Hepatocyte (in vitro differentiated cells): ENCODE results near the gene TMEM117. TPM values are rescaled to one million over a fixed set of nuclear protein-coding genes. Genes with fewer than 3 reads are reported as not detected.
"Not testable (repeated sequence)": the region's sequence is repeated elsewhere in the genome, so short reads cannot be mapped to it uniquely, and the experiment has no call there.

ENCODE experiments used
- DNase-seq: peaks from one replicate; pipeline ENCODE4 v3.0.0-alpha.2; 2016; ENCODE audit warnings: low spot score
- H2AFZ ChIP-seq: fragments of 200-600 bp; sonication (generic); 2 replicates; pipeline ENCODE4 v1.6.0; 2016; ENCODE audit warnings: antibody characterized with exemption, mild to moderate bottlenecking
- H3K27ac ChIP-seq: fragments of 200-600 bp; sonication (generic); 2 replicates; pipeline ENCODE4 v1.5.1; 2016; ENCODE audit warnings: mild to moderate bottlenecking
- H3K27me3 ChIP-seq: fragments of 200-600 bp; sonication (generic); 2 replicates; pipeline ENCODE4 v1.6.1; 2016
- H3K36me3 ChIP-seq: fragments of 200-600 bp; sonication (generic); replicated peaks from 2 replicates; pipeline ENCODE4 v1.5.1; 2016; ENCODE audit warnings: low read depth; ENCODE audit not compliant: insufficient read depth
- H3K4me1 ChIP-seq: fragments of 200-600 bp; sonication (generic); 2 replicates; pipeline ENCODE4 v1.5.1; 2016; ENCODE audit warnings: mild to moderate bottlenecking, moderate library complexity; ENCODE audit not compliant: insufficient read depth
- H3K4me2 ChIP-seq: fragments of 200-600 bp; sonication (generic); 2 replicates; pipeline ENCODE4 v1.6.0; 2016
- H3K4me3 ChIP-seq: fragments of 200-600 bp; sonication (generic); 2 replicates; pipeline ENCODE4 v1.5.1; 2016; ENCODE audit warnings: mild to moderate bottlenecking
- H3K79me2 ChIP-seq: fragments of 200-600 bp; sonication (generic); 2 replicates; pipeline ENCODE4 v1.6.0; 2017; ENCODE audit warnings: mild to moderate bottlenecking
- H3K9me2 ChIP-seq: fragments of 200-600 bp; sonication (generic); replicated peaks from 2 replicates; pipeline ENCODE4 v1.6.0; 2017; ENCODE audit warnings: mild to moderate bottlenecking; ENCODE audit not compliant: insufficient read depth
- H3K9me3 ChIP-seq: fragments of 200-600 bp; sonication (generic); 2 replicates; pipeline ENCODE4 v1.5.1; 2016; ENCODE audit warnings: low read depth, mild to moderate bottlenecking
- H4K20me1 ChIP-seq: fragments of 200-600 bp; sonication (generic); 2 replicates; pipeline ENCODE4 v1.6.0; 2016; ENCODE audit warnings: mild to moderate bottlenecking; ENCODE audit not compliant: insufficient read depth, poor library complexity, severe bottlenecking
- EZH2 ChIP-seq: fragments of 200-600 bp; sonication (generic); IDR thresholded peaks from 2 replicates; pipeline ENCODE4 v1.6.1; 2016; ENCODE audit warnings: antibody characterized with exemption, mild to moderate bottlenecking, borderline replicate concordance
- EZH2phosphoT487 ChIP-seq: fragments of 200-600 bp; sonication (generic); IDR thresholded peaks from one replicate; pipeline ENCODE4 v1.6.1; 2018; ENCODE audit warnings: antibody characterized with exemption, mild to moderate bottlenecking, low read depth, moderate library complexity; ENCODE audit not compliant: unreplicated experiment, severe bottlenecking
- WGBS: methylation state at CpG from one replicate; pipeline ENCODE4 v1.1.6; 2016; ENCODE audit warnings: low lambda C conversion rate; ENCODE audit errors: missing lambda C conversion rate; 5-methylcytosine and 5-hydroxymethylcytosine counted together
- polyA plus RNA-seq: library from polyadenylated mRNA; unstranded; fragments of >200 nt; fragmentation: Nextera tagmentation; extraction: Ambion mirVana; gene quantifications from 2 replicates; pipeline ENCODE4 v1.2.1, GENCODE V29; 2016
- total RNA-seq: library from RNA; depleted of rRNA; stranded (reverse); fragments of >200 nt; gene quantifications from 2 replicates; pipeline ENCODE4 v1.2.3, GENCODE V29; 2014
- TF ChIP-seq, protein P1 (sequence below): fragments of 200-600 bp; sonication (generic); IDR thresholded peaks from 2 replicates; pipeline ENCODE4 v1.5.1; 2016; ENCODE audit warnings: antibody characterized with exemption, mild to moderate bottlenecking; ENCODE audit not compliant: poor library complexity

Gene TMEM117
- total and polyA plus RNA-seq, 2 experiments from 2014 or later = 12.4 to 47.1 TPM

DNA sequence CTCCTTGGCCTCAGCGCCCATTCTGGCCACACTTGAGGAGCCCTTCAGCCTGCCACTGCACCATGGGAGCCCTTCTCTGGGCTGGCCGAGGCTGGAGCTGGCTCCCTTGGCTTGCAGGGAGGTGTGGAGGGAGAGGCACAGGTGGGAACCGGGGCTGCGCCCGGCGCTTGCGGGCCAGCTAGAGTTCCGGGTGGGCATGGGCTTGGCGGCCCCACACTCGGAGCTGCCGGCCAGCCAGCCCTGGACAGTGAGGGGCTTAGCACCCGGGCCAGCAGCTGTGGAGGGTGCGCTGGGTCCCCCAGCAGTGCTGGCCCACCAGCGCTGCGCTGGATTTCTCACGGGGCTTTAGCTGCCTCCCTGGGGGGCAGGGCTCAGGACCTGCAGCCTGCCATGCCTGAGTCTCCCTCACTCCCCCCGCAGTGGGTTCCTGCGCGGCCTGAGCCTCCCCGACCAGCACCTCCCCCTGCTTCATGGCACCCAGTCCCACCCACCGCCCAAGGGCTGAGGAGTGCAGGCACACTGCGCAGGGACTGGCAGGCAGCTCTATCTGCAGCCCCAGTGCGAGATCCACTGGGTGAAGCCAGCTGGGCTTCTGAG, 28.0 kb downstream of the TMEM117 start:
- 97% methylated on average over 21 of the region's 23 CpGs for WGBS
- H3K79me2 ChIP-seq = peaks cover 2% of the 10 kb centered on the region
- no peaks in the 10 kb centered on the region for H3K36me3 ChIP-seq
- H3K4me3 ChIP-seq = no peak overlapping the region
- no peak overlapping the region for H3K4me2 ChIP-seq
- H4K20me1 ChIP-seq = no peaks in the 10 kb centered on the region
- no peak for TF ChIP-seq EZH2
- TF ChIP-seq, protein P1, sequence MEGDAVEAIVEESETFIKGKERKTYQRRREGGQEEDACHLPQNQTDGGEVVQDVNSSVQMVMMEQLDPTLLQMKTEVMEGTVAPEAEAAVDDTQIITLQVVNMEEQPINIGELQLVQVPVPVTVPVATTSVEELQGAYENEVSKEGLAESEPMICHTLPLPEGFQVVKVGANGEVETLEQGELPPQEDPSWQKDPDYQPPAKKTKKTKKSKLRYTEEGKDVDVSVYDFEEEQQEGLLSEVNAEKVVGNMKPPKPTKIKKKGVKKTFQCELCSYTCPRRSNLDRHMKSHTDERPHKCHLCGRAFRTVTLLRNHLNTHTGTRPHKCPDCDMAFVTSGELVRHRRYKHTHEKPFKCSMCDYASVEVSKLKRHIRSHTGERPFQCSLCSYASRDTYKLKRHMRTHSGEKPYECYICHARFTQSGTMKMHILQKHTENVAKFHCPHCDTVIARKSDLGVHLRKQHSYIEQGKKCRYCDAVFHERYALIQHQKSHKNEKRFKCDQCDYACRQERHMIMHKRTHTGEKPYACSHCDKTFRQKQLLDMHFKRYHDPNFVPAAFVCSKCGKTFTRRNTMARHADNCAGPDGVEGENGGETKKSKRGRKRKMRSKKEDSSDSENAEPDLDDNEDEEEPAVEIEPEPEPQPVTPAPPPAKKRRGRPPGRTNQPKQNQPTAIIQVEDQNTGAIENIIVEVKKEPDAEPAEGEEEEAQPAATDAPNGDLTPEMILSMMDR = no peak
- TF ChIP-seq EZH2phosphoT487 = no peak
- H3K4me1 ChIP-seq = peaks cover 6% of the 10 kb centered on the region
- no peaks in the 10 kb centered on the region for H3K9me3 ChIP-seq
- DNase-seq = no peak
- no peaks in the 10 kb centered on the region for H3K9me2 ChIP-seq
- H3K27me3 ChIP-seq = no peaks in the 10 kb centered on the region
- no peak overlapping the region for H3K27ac ChIP-seq
- H2AFZ ChIP-seq = no peak overlapping the region

GRCh38 chr12:43864557-43864956, 28.7 kb downstream of the TMEM117 start:
- not testable (repeated sequence) for H3K79me2 ChIP-seq, H3K9me2 ChIP-seq, H3K27me3 ChIP-seq, H3K4me2 ChIP-seq, H3K36me3 ChIP-seq, H3K9me3 ChIP-seq, DNase-seq, H4K20me1 ChIP-seq, H2AFZ ChIP-seq, H3K27ac ChIP-seq, H3K4me1 ChIP-seq, H3K4me3 ChIP-seq
- WGBS = 94% methylated on average over 5 of the region's 5 CpGs

DNA sequence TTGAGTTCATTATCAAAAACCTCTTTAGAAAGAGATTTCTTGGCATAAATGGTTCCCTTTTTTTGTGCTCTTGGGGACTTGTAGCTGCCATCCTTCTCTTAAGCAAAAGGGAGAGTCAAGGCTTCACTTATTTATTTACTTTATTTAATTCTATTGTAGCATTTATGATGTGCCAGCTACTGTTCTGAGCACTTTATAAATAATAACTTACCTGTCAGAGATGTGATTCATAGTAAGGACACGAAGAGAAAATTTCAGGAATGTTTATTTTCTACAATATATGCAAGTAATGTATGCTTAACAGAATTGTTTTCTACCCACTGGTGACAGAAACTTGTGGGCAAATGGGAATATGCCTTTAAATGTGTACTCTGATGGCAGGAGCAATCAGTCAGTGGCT, 33.3 kb downstream of the TMEM117 start:
- Histone ChIP-seq H3K4me1 (no peaks in the 10 kb centered on the region), H3K4me3 (no peak overlapping the region), H4K20me1 (no peaks in the 10 kb centered on the region), H3K36me3 (no peaks in the 10 kb centered on the region), H3K9me3 (no peaks in the 10 kb centered on the region), H3K9me2 (no peaks in the 10 kb centered on the region), H2AFZ (no peak overlapping the region), H3K27me3 (no peaks in the 10 kb centered on the region), H3K79me2 (no peaks in the 10 kb centered on the region), H3K27ac (no peak overlapping the region), H3K4me2 (no peak overlapping the region)
- TF ChIP-seq, protein P1 = no peak
- TF ChIP-seq EZH2 (no peak), EZH2phosphoT487 (no peak)
- 60% methylated on average over 1 of the region's 1 CpG for WGBS
- DNase-seq = no peak

DNA sequence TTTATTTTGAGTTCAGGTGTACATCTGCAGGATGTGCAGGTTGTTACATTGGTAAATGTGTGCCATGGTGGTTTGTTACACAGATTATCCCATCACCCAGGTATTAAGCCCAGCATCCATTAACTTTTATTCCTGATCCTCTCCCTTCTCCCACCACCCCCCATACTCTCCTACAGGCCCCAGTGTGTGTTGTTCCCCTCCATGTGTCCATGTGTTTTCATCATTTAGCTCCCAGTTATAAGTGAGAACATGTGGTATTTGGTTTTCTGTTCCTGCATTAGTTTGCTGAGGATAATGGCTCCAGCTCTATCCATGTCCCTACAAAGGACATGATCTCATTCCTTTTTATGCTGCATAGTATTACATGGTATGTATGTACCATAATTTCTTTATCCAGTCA, 33.9 kb downstream of the TMEM117 start:
- not testable (repeated sequence) for H3K4me1 ChIP-seq, H4K20me1 ChIP-seq, H3K27ac ChIP-seq, DNase-seq, H2AFZ ChIP-seq, H3K79me2 ChIP-seq, H3K36me3 ChIP-seq, H3K4me3 ChIP-seq, H3K9me2 ChIP-seq, H3K27me3 ChIP-seq, H3K9me3 ChIP-seq, H3K4me2 ChIP-seq

DNA sequence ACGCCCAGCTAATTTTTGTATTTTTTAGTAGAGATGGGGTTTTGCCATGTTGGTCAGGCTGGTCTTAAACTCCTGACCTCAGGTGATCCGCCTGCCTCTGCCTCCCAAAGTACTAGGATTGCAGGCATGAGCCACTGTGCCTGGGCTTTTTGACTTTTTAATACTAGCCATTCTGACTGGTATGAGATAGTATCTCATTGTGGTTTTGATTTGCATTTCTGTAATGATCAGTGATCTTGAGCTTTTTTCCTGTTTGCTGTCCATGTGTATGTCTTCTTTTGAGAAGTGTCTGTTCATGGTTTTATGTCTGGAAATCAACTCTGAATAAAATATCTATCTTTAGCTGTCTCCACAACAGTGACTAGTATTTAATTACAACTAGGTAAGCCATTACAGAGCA, 35.4 kb downstream of the TMEM117 start:
- H3K9me2 ChIP-seq, H3K4me2 ChIP-seq, H3K4me1 ChIP-seq, H3K4me3 ChIP-seq, H3K27me3 ChIP-seq, H2AFZ ChIP-seq, DNase-seq, H3K27ac ChIP-seq, H3K36me3 ChIP-seq, H3K79me2 ChIP-seq, H3K9me3 ChIP-seq, H4K20me1 ChIP-seq: not testable (repeated sequence)
- WGBS = 90% methylated on average over 2 of the region's 2 CpGs
